Measurements from ENCODE around the gene PTMS.

PTMS gene

GRCh38 chr12:6771091-6771495 lies 4.9 kb downstream of the PTMS start:
- no peak overlapping the region for H3K4me3 ChIP-seq (replicated peaks; ENCODE audit: insufficient read depth, low read length)
- TF ChIP-seq POLR2AphosphoS5 (IDR thresholded peaks at IDR 0.05; ENCODE audit: low read depth) (no peak), GABPA (IDR thresholded peaks at IDR 0.05; ENCODE audit: low read depth) (no peak), SPI1 (IDR thresholded peaks at IDR 0.05; ENCODE audit: borderline replicate concordance, low read depth) (peak; percentile 94), CTCF (IDR thresholded peaks at IDR 0.05; ENCODE audit: insufficient read depth, low read length) (no peak), REST (IDR thresholded peaks at IDR 0.05; ENCODE audit: insufficient replicate concordance, low read depth) (no peak)
- H3K27me3 ChIP-seq (ENCODE audit: insufficient read depth, poor library complexity, severe bottlenecking), result peaks cover 38% of the 10 kb centered on the region
- DNase-seq (ENCODE audit: low read depth in 1 of 2, low spot score in 1 of 2), result peak in 1 of 2 experiments; percentile 57
- H3K27ac ChIP-seq (replicated peaks), result no peak overlapping the region

- Histone ChIP-seq H3K4me3 (replicated peaks; ENCODE audit: insufficient read depth, low read length) (no peak overlapping the region), H3K27ac (replicated peaks) (no peak overlapping the region), H3K27me3 (ENCODE audit: insufficient read depth, poor library complexity, severe bottlenecking) (peaks cover 38% of the 10 kb centered on the region)
- TF ChIP-seq CTCF (IDR thresholded peaks at IDR 0.05; ENCODE audit: insufficient read depth, low read length) (no peak), SPI1 (IDR thresholded peaks at IDR 0.05; ENCODE audit: borderline replicate concordance, low read depth) (no peak), GABPA (IDR thresholded peaks at IDR 0.05; ENCODE audit: low read depth) (no peak), REST (IDR thresholded peaks at IDR 0.05; ENCODE audit: insufficient replicate concordance, low read depth) (no peak), POLR2AphosphoS5 (IDR thresholded peaks at IDR 0.05; ENCODE audit: low read depth) (no peak)
- no peak for DNase-seq (ENCODE audit: low read depth in 1 of 2, low spot score in 1 of 2)
Measured at GRCh38 chr12:6771509-6772330, 5.6 kb downstream of the PTMS start.

- peaks cover 36% of the 10 kb centered on the region for H3K27me3 ChIP-seq (ENCODE audit: insufficient read depth, poor library complexity, severe bottlenecking)
- no peak within 1 kb of the TSS for H3K4me3 ChIP-seq (replicated peaks; ENCODE audit: insufficient read depth, low read length)
- no peak within 1 kb of the TSS for H3K27ac ChIP-seq (replicated peaks)
- no peak for TF ChIP-seq POLR2AphosphoS5 (IDR thresholded peaks at IDR 0.05; ENCODE audit: low read depth)
- no peak for TF ChIP-seq GABPA (IDR thresholded peaks at IDR 0.05; ENCODE audit: low read depth)
- TF ChIP-seq REST (IDR thresholded peaks at IDR 0.05; ENCODE audit: insufficient replicate concordance, low read depth), result no peak
- TF ChIP-seq SPI1 (IDR thresholded peaks at IDR 0.05; ENCODE audit: borderline replicate concordance, low read depth), result no peak
- TF ChIP-seq CTCF (IDR thresholded peaks at IDR 0.05; ENCODE audit: insufficient read depth, low read length), result no peak
- no peak for DNase-seq (ENCODE audit: low read depth in 1 of 2, low spot score in 1 of 2)
Measured at GRCh38 chr12:6772331-6772695, 6.2 kb downstream of the PTMS start, which contains the start of gene LAG3. Gene LAG3 (plus strand): TSS chr12:6772520. CDS start chr12:6772853, 333 bp downstream.
